GM12864 (cell line): ENCODE results near the gene HEBP1.
A peak's percentile ranks its signal among the peaks of the same experiment; 100 is the strongest.

Experiments used
- DNase-seq: peaks from one replicate; pipeline ENCODE4 v3.0.0-alpha.2; 2011; ENCODE audit warnings: low read depth
- H3K4me3 ChIP-seq: 2 replicates; pipeline ENCODE4 v1.5.1; 2011; ENCODE audit warnings: mild to moderate bottlenecking, low read depth, low read length, control low read depth
- CTCF ChIP-seq: IDR thresholded peaks from 2 replicates; pipeline ENCODE4 v1.5.1; 2011; ENCODE audit warnings: low read depth, mild to moderate bottlenecking, moderate library complexity, low read length, control low read depth, inconsistent platforms; ENCODE audit errors: missing control alignments

HEBP1 gene

DNA sequence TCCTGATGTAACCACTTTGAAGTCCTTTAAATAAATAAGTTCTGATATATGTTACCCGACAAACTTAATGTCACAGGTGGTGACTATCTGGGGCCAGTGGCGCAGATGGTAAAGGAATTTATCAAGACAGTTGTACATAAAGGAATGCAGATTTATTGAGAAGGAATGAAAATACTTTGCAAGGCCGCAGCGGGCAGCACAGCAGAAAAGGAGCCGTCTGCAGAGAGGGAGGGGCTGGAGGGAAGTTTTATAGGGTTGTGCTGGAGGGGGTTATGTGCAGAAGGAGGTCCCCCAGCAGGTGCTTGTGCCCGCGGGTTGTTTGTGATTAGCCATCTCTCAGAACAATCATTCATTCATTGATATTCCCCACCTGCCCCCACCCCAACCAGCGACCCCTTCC lies 65.5 kb downstream of the HEBP1 start:
- DNase-seq, result no peak
- TF ChIP-seq CTCF, result no peak
- H3K4me3 ChIP-seq, result no peak overlapping the region

GRCh38 chr12:12933742-12934141 lies 66.3 kb downstream of the HEBP1 start:
- TF ChIP-seq CTCF, result no peak
- no peak for DNase-seq

DNA sequence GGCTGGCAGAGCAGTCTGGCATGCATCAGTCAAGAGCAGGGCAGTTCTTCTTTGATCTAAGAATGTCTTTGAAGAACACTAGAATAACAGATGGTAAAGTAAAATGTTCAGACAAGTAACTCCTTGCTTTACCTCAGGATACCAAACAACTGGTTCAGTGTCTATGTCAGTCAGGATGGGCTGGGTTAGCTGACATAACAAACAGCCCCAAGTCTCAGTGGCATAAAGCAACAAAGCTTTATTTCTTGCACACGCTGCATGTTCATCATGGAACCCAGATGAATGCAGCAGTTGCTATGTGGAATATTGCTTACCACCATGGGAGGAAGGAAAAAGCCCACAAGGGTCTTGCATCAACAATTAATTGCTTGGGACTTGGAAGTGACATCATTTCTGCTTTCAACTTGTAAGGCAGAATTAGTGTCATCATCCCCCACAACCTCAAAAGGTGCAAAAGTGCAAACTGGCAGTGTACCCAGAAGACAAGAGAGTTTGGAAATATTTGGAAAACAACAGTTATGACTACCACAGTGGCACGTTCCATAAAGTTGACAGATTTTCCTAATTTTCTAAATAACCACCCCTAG lies 69.3 kb downstream of the HEBP1 start:
- H3K4me3 ChIP-seq, result no peak overlapping the region
- no peak for TF ChIP-seq CTCF
- DNase-seq, result no peak

More at GRCh38 chr12:12933742-12934141, 66.3 kb downstream of the HEBP1 start:
- no peak overlapping the region for H3K4me3 ChIP-seq

DNA sequence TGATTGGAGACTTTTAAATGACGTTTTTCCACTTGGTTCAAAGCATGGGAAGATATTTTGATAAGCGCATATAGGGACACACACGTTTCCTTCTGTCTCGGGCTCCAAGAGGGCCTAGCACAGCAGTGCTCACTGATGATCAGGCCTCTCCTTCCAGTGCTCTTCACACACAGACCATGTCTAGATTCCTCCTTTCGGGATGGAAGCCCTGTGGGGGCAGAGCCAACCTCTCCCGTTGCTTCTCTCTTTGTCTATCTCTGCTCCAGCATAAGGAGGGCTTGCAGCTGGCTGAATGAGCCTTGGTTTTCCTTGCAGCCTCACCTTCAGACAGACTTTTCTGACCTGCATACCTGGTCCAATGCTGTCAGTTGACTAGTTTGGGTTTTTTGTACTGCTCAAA lies 70.4 kb downstream of the HEBP1 start:
- no peak for DNase-seq
- no peak for TF ChIP-seq CTCF
- H3K4me3 ChIP-seq, result no peak overlapping the region

DNA sequence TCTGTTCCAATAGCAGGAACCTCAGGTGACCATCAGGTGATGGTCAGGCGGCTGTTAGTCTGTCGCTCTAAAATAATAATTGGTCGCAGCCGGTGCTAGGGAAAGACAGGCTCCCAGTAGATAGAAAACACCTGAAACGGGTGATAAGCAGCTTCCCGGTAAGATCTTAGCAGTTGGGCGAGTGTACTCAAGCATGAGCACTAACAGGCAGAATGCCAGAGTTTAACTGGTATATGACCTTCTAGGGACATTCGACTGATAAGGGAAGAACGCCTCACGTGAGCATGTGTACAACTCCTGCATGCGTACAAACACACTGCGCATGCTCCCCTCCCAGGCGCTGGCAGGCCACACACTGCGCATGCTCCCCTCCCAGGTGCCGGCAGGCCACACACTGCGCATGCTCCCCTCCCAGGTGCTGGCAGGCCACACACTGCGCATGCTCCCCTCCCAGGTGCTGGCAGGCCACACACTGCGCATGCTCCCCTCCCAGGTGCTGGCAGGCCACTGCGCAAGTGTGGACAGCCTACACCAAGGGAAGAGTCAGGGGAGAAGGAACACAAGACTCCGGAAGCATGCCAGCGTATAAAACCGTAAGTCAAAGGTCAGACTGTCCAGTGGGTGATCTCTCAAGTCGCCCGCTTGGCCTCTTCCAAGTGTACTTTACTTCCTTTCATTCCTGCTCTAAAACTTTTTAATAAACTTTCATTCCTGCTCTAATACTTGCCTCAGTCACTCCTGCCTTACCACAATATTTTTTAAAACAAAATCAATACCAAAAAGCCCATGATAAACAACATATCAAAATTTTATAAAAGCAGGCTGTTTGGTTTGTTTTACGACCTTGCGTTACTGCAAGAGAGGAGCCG lies 72.6 kb downstream of the HEBP1 start:
- no peak for TF ChIP-seq CTCF
- DNase-seq, result peak; percentile 63
- H3K4me3 ChIP-seq, result peak overlapping the region; percentile 41

DNA sequence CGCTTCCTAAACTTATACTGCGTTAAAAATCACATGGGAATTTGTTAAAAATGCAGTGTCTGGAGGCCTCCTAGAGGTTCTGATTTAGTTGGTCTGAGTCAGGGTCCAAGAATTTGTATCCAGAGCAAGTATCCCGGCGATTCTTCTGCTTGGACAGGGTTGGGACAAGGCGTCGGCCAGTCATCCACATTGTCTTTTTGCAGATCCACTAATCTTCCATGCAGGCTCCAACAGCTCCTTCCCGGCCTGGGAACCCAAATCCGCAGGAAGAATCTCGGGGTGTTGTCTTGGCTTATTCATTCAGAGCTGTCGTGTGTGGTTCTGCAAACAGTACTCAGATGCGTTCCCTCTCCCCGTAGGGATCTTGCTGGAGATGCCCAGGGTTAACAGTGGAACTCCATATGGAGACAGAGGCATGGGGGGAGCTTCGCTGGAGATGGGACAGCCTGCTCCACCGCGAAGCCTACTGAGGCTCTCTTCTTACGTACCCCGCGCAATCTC lies 73.4 kb downstream of the HEBP1 start:
- no peak for DNase-seq
- no peak overlapping the region for H3K4me3 ChIP-seq

More for the DNA sequence above, 73.4 kb downstream of the HEBP1 start:
- TF ChIP-seq CTCF, result no peak
